Activated naive CD4-positive, alpha-beta T cell treated with anti-CD3 and anti-CD28 coated beads, Interleukin-2, amount 50 U/mL, for 72 hours (primary cell): ENCODE data around the gene HSPBP1. TPM values are rescaled to one million over a fixed set of nuclear protein-coding genes. Genes with fewer than 3 reads are reported as not detected.

ENCODE experiments used
- ATAC-seq, 2 donors: fragments of 150-1000 bp; cut with Tn5 transposase; 2 replicates each; pipeline ENCODE4 v1.10.0; 2021; ENCODE audit warnings: mild to moderate bottlenecking in 2 of 2, moderate library complexity in 2 of 2
- DNase-seq, 2 donors: peaks; one replicate each; pipeline ENCODE4 v3.0.0; 2021 to 2022; ENCODE audit warnings: low spot score in 2 of 2
- H3K27ac Mint-ChIP-seq, 2 donors: one replicate each; pipeline ENCODE4 v1.8.0; 2022; ENCODE audit warnings: mild to moderate bottlenecking in 2 of 2, mixed read lengths in 2 of 2
- H3K36me3 Mint-ChIP-seq, 2 donors: one replicate each; pipeline ENCODE4 v1.8.0; 2022; ENCODE audit warnings: mixed read lengths in 2 of 2
- H3K9me3 Mint-ChIP-seq, 2 donors: one replicate each; pipeline ENCODE4 v1.8.0; 2022; ENCODE audit warnings: mixed read lengths in 2 of 2
- total RNA-seq, 2 donors: library from RNA; stranded (reverse); gene quantifications; one replicate each; pipeline ENCODE4 v1.2.3, GENCODE V29; 2022

Gene HSPBP1
- total RNA-seq, 2 donors from 2014 or later: 24.9 to 40.8 TPM

DNA sequence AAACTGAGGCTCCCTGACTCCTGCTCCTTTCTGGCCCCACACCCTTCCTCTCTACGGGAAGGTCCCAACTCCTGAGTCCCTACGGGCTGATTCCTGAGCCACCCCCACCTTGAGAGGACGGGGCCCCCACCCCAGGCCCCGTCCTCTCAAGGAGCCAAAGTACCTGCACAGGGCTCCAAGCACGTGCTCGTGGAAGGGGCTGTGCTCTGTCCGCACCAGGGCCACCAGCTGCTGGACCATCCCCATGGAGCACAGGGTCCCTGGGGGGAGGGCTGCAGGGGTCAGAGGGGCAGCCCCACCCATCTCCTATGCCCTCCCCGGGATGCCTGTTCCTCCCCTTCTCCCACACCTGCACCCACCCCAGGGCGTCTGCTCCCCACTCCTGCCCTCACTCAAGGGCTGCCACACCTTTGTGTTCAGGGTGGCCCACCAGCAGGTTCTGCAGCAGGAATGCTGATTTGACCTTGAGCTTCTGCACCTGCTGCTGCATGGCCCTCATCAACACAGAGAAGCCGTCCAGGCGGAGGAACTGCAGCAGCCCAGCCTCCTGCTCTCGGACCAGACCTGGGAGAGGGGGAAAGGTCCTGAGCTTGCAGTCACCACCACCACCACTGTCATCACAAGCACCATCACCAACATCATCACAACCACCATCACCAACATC, 14.1 kb downstream of the HSPBP1 start:
- Mint-ChIP-seq H3K27ac (no peak overlapping the region), H3K9me3 (peaks cover 6 to 8% of the 10 kb centered on the region in 2 donors), H3K36me3 (peaks cover 12 to 13% of the 10 kb centered on the region in 2 donors)
- ATAC-seq: no peak
- no peak for DNase-seq

DNA sequence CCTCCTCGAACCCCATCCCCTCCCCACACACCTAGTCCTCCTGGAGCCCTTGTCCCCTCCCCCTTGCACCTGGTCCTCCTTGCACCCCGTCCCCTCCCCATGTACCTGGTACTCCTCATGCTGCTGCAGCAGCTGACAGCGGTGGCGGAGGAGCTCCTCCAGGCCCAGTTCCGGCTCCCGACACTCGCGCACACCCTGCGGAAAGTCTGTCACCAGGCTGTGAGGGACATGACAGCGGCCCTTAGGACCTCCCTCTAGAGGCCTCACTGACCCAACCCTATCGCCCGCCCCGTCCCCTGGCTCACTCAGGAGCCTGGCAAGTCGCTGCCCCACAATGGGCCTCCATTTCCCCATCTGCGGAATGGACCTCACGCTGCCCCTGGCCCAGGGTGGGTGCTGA, 14.7 kb downstream of the HSPBP1 start:
- no peak for DNase-seq
- Mint-ChIP-seq H3K9me3 (peaks cover 6 to 8% of the 10 kb centered on the region in 2 donors), H3K27ac (no peak overlapping the region), H3K36me3 (peaks cover 12 to 13% of the 10 kb centered on the region in 2 donors)
- no peak for ATAC-seq

- Mint-ChIP-seq H3K9me3 (peaks cover 6 to 8% of the 10 kb centered on the region in 2 donors), H3K36me3 (peaks cover 12 to 14% of the 10 kb centered on the region in 2 donors), H3K27ac (no peak overlapping the region)
- ATAC-seq: no peak
- no peak for DNase-seq
Observed at GRCh38 chr19:55264531-55264930, 15.4 kb downstream of the HSPBP1 start.

DNA sequence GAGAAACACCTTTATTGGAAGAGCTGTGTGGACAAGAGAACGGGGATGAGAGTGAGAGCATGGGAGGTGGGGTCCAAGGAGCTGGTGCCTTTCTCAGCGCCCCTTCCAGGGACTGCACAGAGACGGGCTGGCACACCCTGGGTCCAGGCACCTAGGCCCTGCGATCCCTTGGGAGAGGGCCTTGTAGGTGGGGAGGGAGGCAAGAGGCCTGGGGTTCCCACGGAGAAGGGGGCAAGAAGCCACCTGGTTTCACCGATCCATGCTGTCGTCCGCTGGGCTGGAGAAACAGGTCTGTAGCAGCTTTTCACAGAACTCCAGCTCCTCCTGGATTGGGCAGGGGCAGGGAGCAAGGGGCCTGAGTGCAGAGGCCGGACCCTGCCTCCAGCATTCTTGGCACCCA, 17.6 kb downstream of the HSPBP1 start:
- Mint-ChIP-seq H3K36me3 (peaks cover 21 to 24% of the 10 kb centered on the region in 2 donors), H3K9me3 (peaks cover 6 to 8% of the 10 kb centered on the region in 2 donors), H3K27ac (no peak overlapping the region)
- DNase-seq: no peak
- ATAC-seq: no peak

- H3K27ac Mint-ChIP-seq: no peak overlapping the region
- no peak for ATAC-seq
- peaks cover 6% of the 10 kb centered on the region in 2 donors for H3K9me3 Mint-ChIP-seq
- peaks cover 25 to 27% of the 10 kb centered on the region in 2 donors for H3K36me3 Mint-ChIP-seq
- no peak for DNase-seq
Observed at GRCh38 chr19:55261671-55262126, 18.2 kb downstream of the HSPBP1 start.

GRCh38 chr19:55259540-55260210, 20.2 kb downstream of the HSPBP1 start:
- DNase-seq: no peak
- Mint-ChIP-seq H3K36me3 (peaks cover 39 to 41% of the 10 kb centered on the region in 2 donors), H3K27ac (peak overlapping the region; percentile 91 to 97), H3K9me3 (no peaks in the 10 kb centered on the region)
- ATAC-seq: no peak

DNA sequence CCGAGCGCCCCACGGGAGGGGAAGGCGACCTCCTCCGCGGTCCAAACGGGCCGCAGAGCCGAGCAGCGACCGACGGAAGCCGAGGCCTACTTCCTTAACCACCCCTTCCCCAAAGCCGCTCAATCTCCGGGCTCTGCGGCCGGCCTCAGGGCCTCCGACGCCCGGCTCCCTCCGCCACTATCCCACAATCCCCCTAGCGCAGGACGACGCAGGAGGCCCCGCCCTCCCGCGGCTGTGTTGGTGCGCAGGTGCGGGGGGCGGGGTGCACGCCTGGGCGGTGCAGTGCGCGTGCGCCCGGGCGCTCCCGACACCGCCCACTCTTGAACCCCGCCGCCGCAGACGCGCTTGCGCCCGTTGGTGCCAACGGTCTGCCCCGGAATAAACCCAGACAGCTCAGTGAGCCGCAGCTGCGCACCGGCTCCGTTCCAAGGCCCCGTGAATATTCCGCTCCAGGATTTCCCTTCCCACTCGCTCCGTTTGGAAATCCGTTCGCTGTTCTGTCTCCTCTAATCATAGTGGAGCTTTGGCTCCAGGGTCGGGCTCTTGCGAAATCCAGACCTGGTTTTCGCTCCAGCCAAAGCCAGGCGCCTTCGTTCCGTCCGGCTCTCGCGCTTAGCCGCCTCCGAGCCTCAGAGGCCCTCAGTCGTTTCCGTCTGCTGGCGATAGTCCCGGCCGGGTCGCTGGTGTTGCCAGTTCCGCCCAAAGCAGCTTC, 20.9 kb downstream of the HSPBP1 start, which contains the start of gene PPP6R1:
Gene PPP6R1, minus strand, starts transcription at position 190 of the 712 bp plus-strand sequence. CDS start 11,914 bp downstream, outside the sequence.
- DNase-seq: peak; percentile 95 to 98
- Mint-ChIP-seq H3K9me3 (no peaks in the 10 kb centered on the region), H3K36me3 (peaks cover 43 to 48% of the 10 kb centered on the region in 2 donors), H3K27ac (peak within 1 kb of the TSS; percentile 97)
- peak; percentile 75 to 83 for ATAC-seq

DNA sequence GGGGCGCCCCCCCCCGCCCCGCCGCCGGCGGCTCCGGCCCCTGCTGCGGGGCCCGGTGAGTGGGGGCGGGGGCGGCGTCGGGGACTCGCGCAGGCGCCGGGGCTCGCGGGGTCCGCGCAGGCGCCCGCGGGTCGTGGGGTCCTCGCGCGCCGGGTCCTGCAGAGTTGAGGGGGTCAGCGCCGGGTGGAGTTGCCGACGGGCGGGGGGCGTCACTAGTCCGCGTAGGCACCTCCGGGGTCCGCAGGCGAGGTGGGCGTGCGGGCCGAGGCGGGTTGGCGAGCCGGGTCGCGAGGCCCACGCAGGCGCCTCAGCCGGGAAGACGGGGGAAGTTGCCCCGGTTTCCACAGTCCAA, 21.5 kb downstream of the HSPBP1 start:
- Mint-ChIP-seq H3K36me3 (peaks cover 43 to 53% of the 10 kb centered on the region in 2 donors), H3K27ac (peak overlapping the region in 1 of 2 donors; percentile 97), H3K9me3 (no peaks in the 10 kb centered on the region)
- DNase-seq: peak in 1 of 2 donors; percentile 46
- peak in 1 of 2 donors; percentile 19 for ATAC-seq

GRCh38 chr19:55257461-55258420, 22.2 kb downstream of the HSPBP1 start:
- DNase-seq: peak in 1 of 2 donors; percentile 25
- Mint-ChIP-seq H3K27ac (peak overlapping the region; percentile 97), H3K9me3 (no peaks in the 10 kb centered on the region), H3K36me3 (peaks cover 43 to 57% of the 10 kb centered on the region in 2 donors)
- no peak for ATAC-seq

GRCh38 chr19:55256562-55257460, 23.1 kb downstream of the HSPBP1 start:
- Mint-ChIP-seq H3K9me3 (no peaks in the 10 kb centered on the region), H3K27ac (peak overlapping the region; percentile 97), H3K36me3 (peaks cover 43 to 54% of the 10 kb centered on the region in 2 donors)
- no peak for ATAC-seq
- no peak for DNase-seq

DNA sequence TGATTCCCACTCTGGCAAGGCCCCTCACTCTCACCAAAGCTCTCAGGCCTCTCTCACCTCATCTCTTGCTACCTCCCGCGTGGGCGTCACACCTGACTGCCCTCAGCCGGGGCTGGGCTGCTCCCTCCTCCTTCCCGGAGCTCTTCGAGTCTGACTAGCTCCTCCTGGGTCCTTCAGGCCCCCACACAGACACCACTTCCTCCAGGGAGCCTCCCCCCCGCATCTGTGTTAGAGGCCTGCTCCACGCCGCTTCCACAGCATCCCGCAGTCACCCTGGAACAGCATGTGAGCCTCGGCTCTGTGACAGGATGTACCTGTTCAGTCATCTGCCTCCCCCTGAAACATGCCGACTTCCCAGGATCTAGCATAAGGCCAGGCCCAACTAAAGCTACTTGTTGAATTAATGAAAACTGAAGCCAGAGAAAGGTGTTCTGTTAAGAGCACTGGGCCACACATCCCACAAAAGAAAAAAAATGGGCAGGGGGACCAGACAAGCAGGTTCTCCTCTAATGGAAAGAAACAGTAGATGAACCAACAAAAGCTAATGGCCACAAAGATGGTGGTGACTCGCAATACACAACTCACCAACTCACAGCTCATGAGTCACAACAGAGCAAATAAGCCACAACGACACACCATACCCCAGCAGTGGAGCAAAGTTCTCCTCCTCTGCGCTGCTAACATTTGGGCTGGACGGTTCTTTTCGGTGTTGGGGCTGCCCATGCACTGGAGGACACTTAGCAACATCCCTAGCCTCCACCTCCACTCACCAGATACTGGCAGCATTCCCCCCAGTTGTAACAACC, 24.1 kb downstream of the HSPBP1 start:
- no peaks in the 10 kb centered on the region for H3K9me3 Mint-ChIP-seq
- DNase-seq (peak; percentile 51 to 71), ATAC-seq (peak; percentile 14 to 44)
- peak overlapping the region; percentile 97 for H3K27ac Mint-ChIP-seq
- peaks cover 48 to 61% of the 10 kb centered on the region in 2 donors for H3K36me3 Mint-ChIP-seq

GRCh38 chr19:55254625-55254977, 25.3 kb downstream of the HSPBP1 start:
- DNase-seq: no peak
- H3K9me3 Mint-ChIP-seq: no peaks in the 10 kb centered on the region
- peaks cover 49 to 64% of the 10 kb centered on the region in 2 donors for H3K36me3 Mint-ChIP-seq
- ATAC-seq: no peak
- peak overlapping the region; percentile 97 for H3K27ac Mint-ChIP-seq

DNA sequence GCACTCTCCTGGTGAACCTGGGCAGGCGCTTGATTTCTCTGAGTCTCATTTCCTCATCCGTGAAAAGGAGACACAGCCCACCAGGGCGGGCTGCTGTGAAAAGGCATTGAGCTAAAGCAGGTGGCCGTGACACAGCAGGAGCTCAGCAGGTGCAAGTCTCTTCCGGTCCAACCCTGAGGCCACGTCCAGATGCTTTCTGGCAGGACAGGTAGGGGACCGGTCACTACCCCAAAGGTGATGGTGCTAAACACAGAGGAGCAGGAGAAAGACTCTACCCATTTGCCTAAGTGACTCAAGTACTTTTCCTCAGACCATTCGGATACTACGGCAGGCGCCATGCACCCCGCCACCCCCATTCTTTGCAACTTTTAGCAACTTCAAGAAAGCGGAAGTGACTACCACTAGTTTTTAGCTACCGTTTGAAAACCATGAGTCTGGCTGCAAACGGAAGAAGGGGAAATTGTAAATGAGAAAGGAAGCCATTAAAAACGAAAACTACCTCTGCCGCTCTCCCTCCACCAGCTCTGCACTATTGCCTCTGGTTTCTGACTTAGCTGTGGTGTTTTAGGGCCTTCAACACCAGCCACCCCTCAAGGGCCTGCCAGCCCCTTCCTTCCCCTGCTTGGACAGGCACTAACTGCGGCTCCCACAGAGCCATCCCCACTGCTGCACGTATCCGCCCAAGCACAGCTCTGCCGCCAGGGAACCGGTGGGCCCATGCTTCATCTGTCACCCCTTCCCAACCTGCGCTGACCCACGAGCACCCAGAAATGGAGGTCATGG, 25.9 kb downstream of the HSPBP1 start:
- DNase-seq (peak; percentile 55 to 74), ATAC-seq (peak; percentile 28 to 37)
- Mint-ChIP-seq H3K9me3 (no peaks in the 10 kb centered on the region), H3K27ac (peak overlapping the region; percentile 97), H3K36me3 (peaks cover 43 to 64% of the 10 kb centered on the region in 2 donors)
